ENCODE results near the gene TBC1D12.
"Not testable (repeated sequence)": the region's sequence is repeated elsewhere in the genome, so short reads cannot be mapped to it uniquely, and the experiment has no call there.

TBC1D12 gene

GRCh38 chr10:94549221-94549620 is 146.9 kb downstream of the TBC1D12 start:
- Histone ChIP-seq H4K20me1 (peaks cover 18% of the 10 kb centered on the region; the same call in 1 of the 2 replicates), H3K4me1 (peaks cover 41% of the 10 kb centered on the region), H3K9ac (no peak overlapping the region), H3K27ac (no peak overlapping the region), H3K9me3 (no peaks in the 10 kb centered on the region), H3K27me3 (no peaks in the 10 kb centered on the region), H3K4me3 (no peak overlapping the region), H3K36me3 (peaks cover 46% of the 10 kb centered on the region), H3K4me2 (no peak overlapping the region; the same call in 1 of the 2 replicates)
- TF ChIP-seq Cebpa-rat (IDR thresholded peaks at IDR 0.05) = no peak

DNA sequence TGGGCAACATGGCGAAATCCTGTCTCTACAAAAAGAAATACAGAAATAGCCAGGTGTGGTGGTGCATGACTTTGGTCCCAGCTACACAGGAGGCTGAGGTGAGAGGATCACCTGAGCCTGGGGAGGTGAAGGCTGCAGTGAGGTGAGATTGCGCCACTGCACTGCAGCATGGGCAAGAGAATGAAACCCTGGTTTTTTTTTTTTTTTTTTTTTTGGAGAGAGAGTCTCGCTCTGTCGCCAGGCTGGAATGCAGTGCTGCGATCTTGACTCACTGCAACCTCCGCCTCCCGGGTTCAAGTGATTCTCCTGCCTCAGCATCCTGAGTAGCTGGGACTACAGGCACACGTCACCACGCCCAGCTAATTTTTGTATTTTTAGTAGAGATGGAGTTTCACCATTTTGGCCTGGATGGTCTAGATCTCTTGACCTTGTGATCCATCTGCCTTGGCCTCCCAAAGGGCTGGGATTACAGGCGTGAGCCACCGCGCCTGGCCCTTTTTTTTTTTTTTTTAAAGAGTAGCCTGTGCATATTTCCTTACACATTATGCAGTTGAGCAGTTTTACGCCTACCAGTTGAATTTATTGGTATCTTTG is 165.5 kb downstream of the TBC1D12 start:
- H3K27me3 ChIP-seq, H3K27ac ChIP-seq, H3K9me3 ChIP-seq, H3K4me2 ChIP-seq, H4K20me1 ChIP-seq, H3K4me3 ChIP-seq, H3K4me1 ChIP-seq, H3K9ac ChIP-seq: not testable (repeated sequence)
- H3K36me3 ChIP-seq = peaks cover 90% of the 10 kb centered on the region

GRCh38 chr10:94571081-94571480 is 168.7 kb downstream of the TBC1D12 start:
- no peak overlapping the region for H3K4me2 ChIP-seq
- H3K9me3 ChIP-seq = no peaks in the 10 kb centered on the region
- H3K4me3 ChIP-seq = no peak overlapping the region
- H3K36me3 ChIP-seq = peaks cover 88% of the 10 kb centered on the region
- H4K20me1 ChIP-seq = no peaks in the 10 kb centered on the region; the same call in 1 of the 2 replicates
- H3K27me3 ChIP-seq = no peaks in the 10 kb centered on the region
- H3K4me1 ChIP-seq = no peaks in the 10 kb centered on the region
- TF ChIP-seq Cebpa-rat (IDR thresholded peaks at IDR 0.05) = no peak
- no peak overlapping the region for H3K9ac ChIP-seq
- H3K27ac ChIP-seq = no peak overlapping the region

DNA sequence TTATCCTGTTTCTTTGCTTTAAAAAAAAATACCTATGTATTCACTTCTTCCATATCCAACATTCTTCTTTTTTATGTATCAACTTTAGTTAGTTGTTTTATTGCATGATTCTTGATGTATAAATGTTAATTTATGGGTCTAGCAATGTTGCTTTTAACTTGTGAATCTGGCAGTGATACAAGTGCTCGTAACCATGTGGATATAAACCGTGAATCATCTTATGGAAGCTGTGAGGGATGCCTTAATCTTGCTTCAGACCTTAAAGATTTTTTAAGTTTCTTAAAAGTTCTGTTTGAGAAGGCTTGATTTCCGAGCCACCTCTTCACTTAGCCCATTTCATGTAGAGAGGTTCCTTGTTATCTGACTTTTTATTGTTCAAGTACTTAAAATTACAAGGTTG is 169.2 kb downstream of the TBC1D12 start:
- Histone ChIP-seq H3K9ac (no peak overlapping the region), H3K27me3 (no peaks in the 10 kb centered on the region), H3K4me3 (no peak overlapping the region), H3K27ac (no peak overlapping the region), H3K36me3 (peaks cover 88% of the 10 kb centered on the region), H3K9me3 (no peaks in the 10 kb centered on the region), H4K20me1 (no peaks in the 10 kb centered on the region; the same call in 1 of the 2 replicates), H3K4me2 (no peak overlapping the region), H3K4me1 (no peaks in the 10 kb centered on the region)
- TF ChIP-seq Cebpa-rat (IDR thresholded peaks at IDR 0.05) = no peak

DNA sequence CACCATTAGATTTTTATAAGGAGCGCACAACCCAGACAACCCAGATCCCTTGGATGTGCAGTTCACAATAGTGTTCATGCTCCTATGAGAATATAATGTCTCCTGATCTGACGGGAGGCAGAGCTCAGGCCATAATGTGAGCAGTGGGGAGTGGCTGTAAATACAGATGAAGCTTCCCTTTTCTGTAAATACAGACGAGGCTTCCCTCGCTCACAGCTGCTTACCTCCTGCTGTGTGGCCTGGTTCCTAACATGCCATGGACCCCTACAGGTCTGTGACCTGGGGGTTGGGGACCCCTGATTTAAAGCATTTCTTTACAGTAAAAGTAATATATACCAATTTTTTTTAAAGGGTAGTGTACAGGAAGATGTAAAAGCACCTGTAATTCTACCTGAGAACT is 176.4 kb downstream of the TBC1D12 start:
- Histone ChIP-seq H3K9ac (no peak overlapping the region), H3K9me3 (no peaks in the 10 kb centered on the region), H3K4me3 (no peak overlapping the region), H3K4me2 (no peak overlapping the region), H3K27ac (no peak overlapping the region), H3K27me3 (no peaks in the 10 kb centered on the region), H3K4me1 (no peaks in the 10 kb centered on the region), H4K20me1 (no peaks in the 10 kb centered on the region), H3K36me3 (peaks cover 68% of the 10 kb centered on the region)
- TF ChIP-seq Cebpa-rat (IDR thresholded peaks at IDR 0.05) = no peak

- Histone ChIP-seq H3K36me3 (peaks cover 54% of the 10 kb centered on the region), H3K9ac (no peak overlapping the region), H4K20me1 (no peaks in the 10 kb centered on the region)
Observed at GRCh38 chr10:94583124-94583523, 180.8 kb downstream of the TBC1D12 start.

More at GRCh38 chr10:94583124-94583523, 180.8 kb downstream of the TBC1D12 start:
- Histone ChIP-seq H3K4me2 (no peak overlapping the region), H3K27ac (no peak overlapping the region), H3K27me3 (no peaks in the 10 kb centered on the region), H3K4me3 (no peak overlapping the region), H3K4me1 (no peaks in the 10 kb centered on the region), H3K9me3 (no peaks in the 10 kb centered on the region)
- TF ChIP-seq Cebpa-rat (IDR thresholded peaks at IDR 0.05) = no peak
